Measurements from ENCODE around the gene MAP3K21.

MAP3K21 gene

DNA sequence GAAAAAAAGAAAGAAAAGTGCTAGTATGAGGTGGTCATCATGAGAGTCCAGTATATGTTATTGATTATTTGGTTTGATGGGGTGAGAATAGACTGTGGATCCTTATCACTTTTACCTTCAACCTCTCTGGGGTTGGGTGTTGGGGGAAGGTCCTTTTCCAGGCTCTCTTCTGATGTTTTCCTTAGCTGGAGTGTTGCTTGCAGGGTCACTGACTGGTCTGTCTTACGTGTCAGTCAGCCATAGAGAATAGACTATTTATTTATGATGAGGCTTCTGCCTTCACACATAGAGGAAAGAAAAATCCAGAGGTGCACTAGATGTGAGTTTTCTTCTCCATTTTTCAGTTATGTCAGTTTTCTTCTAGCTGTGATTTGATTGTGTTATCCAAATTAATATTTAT is 36.5 kb downstream of the MAP3K21 start:
- H3K79me2 ChIP-seq (ENCODE audit: control insufficient read depth, insufficient read depth, low read length, poor library complexity), result no peaks in the 10 kb centered on the region
- H2AK5ac ChIP-seq (ENCODE audit: low read length), result no peak overlapping the region
- H3K4me3 ChIP-seq (ENCODE audit: low read depth, low read length), result no peak overlapping the region
- H4K12ac ChIP-seq (ENCODE audit: low read depth, low read length), result no peak overlapping the region
- H3K14ac ChIP-seq (ENCODE audit: low read length), result no peak overlapping the region
- no peak overlapping the region for H4K8ac ChIP-seq (ENCODE audit: low read depth, low read length)
- no peak overlapping the region for H2AFZ ChIP-seq (ENCODE audit: insufficient read depth, low read length, poor library complexity)
- H3K27ac ChIP-seq (ENCODE audit: low read depth, low read length), result no peak overlapping the region
- H3K79me1 ChIP-seq (ENCODE audit: low read length), result no peaks in the 10 kb centered on the region
- H3K9me3 ChIP-seq (ENCODE audit: insufficient read depth, low read depth, low read length), result no peaks in the 10 kb centered on the region
- no CpG with 5 or more reads among the region's 1 CpG for WGBS (ENCODE audit: extremely low coverage, insufficient coverage, insufficient read length)
- no peak overlapping the region for H4K91ac ChIP-seq (ENCODE audit: low read depth, low read length)
- H2BK120ac ChIP-seq (ENCODE audit: insufficient read depth, low read length, poor library complexity), result no peak overlapping the region
- DNase-seq, result no peak
- no peak overlapping the region for H2BK5ac ChIP-seq (ENCODE audit: low read depth, low read length, poor library complexity)
- H3K4ac ChIP-seq (ENCODE audit: low read depth, low read length), result no peak overlapping the region
- H2BK12ac ChIP-seq (ENCODE audit: low read length), result no peak overlapping the region
- no peak overlapping the region for H3K4me2 ChIP-seq (ENCODE audit: low read length)
- H3K27me3 ChIP-seq (ENCODE audit: insufficient read depth, low read length), result no peaks in the 10 kb centered on the region
- no peak overlapping the region for H3K18ac ChIP-seq (ENCODE audit: low read length)
- H3K9ac ChIP-seq (ENCODE audit: low read length), result no peak overlapping the region
- peaks cover 3 to 4% of the 10 kb centered on the region in 2 experiments for H3K4me1 ChIP-seq (ENCODE audit: control insufficient read depth in 1 of 2, insufficient read depth in 2 of 2, low read length in 2 of 2)
- no peaks in the 10 kb centered on the region for H3K36me3 ChIP-seq (ENCODE audit: control insufficient read depth in 1 of 2, insufficient read depth in 2 of 2, low read length in 2 of 2)
- H3K23ac ChIP-seq (ENCODE audit: low read length), result no peak overlapping the region

DNA sequence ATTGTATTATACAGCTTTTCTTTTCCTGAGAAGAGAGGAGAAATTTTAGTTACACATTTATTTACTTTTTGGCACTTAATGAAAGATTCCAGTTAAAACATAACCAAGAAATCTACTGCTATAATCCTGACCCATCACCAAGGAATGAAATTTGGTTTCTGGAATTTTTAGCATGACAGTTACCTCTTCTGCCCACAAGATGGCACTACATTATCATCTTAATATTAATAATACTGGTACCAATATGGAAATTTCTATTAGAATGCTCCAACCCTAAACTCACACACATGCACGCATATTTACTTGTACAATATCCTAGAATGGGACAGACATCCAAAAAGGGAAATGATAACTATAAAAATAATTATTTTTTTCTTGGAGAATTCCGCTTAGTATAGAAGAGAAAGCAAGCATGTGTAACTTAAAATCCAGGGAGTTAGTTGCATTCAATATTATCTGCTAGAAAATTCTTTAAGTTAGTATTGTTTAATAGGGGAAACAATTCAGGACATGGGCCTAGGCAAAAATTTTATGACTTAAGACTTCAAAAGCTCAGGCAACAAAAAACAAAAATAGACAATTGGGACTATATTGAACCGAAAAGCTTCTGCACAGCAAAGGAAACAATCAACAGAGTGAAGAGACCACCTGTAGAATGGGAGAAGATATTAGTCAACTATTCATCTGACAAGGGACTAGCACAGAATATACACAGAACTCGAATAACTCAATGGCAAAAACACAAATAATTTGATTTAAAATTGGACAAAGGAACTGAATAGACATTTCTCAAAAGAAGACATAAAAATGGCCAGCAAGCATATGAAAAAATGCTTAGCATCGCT is 37.4 kb downstream of the MAP3K21 start:
- H2BK5ac ChIP-seq (ENCODE audit: low read depth, low read length, poor library complexity), result no peak overlapping the region
- H4K91ac ChIP-seq (ENCODE audit: low read depth, low read length), result no peak overlapping the region
- H2AK5ac ChIP-seq (ENCODE audit: low read length), result no peak overlapping the region
- H3K14ac ChIP-seq (ENCODE audit: low read length), result no peak overlapping the region
- H3K4me3 ChIP-seq (ENCODE audit: low read depth, low read length), result no peak overlapping the region
- no peak overlapping the region for H4K8ac ChIP-seq (ENCODE audit: low read depth, low read length)
- no peak overlapping the region for H3K27ac ChIP-seq (ENCODE audit: low read depth, low read length)
- no peak overlapping the region for H3K9ac ChIP-seq (ENCODE audit: low read length)
- no CpG with 5 or more reads among the region's 5 CpGs for WGBS (ENCODE audit: extremely low coverage, insufficient coverage, insufficient read length)
- H3K23ac ChIP-seq (ENCODE audit: low read length), result no peak overlapping the region
- H2BK12ac ChIP-seq (ENCODE audit: low read length), result no peak overlapping the region
- H3K4me1 ChIP-seq (ENCODE audit: control insufficient read depth in 1 of 2, insufficient read depth in 2 of 2, low read length in 2 of 2), result peaks cover 3 to 4% of the 10 kb centered on the region in 2 experiments
- H3K18ac ChIP-seq (ENCODE audit: low read length), result no peak overlapping the region
- H2BK120ac ChIP-seq (ENCODE audit: insufficient read depth, low read length, poor library complexity), result no peak overlapping the region
- H3K4me2 ChIP-seq (ENCODE audit: low read length), result no peak overlapping the region
- H3K27me3 ChIP-seq (ENCODE audit: insufficient read depth, low read length), result no peaks in the 10 kb centered on the region
- no peaks in the 10 kb centered on the region for H3K79me2 ChIP-seq (ENCODE audit: control insufficient read depth, insufficient read depth, low read length, poor library complexity)
- no peak overlapping the region for H3K4ac ChIP-seq (ENCODE audit: low read depth, low read length)
- no peak overlapping the region for H2AFZ ChIP-seq (ENCODE audit: insufficient read depth, low read length, poor library complexity)
- H3K36me3 ChIP-seq (ENCODE audit: control insufficient read depth in 1 of 2, insufficient read depth in 2 of 2, low read length in 2 of 2), result no peaks in the 10 kb centered on the region
- H3K9me3 ChIP-seq (ENCODE audit: insufficient read depth, low read depth, low read length), result no peaks in the 10 kb centered on the region
- no peak overlapping the region for H4K12ac ChIP-seq (ENCODE audit: low read depth, low read length)
- DNase-seq, result peak in 1 of 2 donors; percentile 62
- H3K79me1 ChIP-seq (ENCODE audit: low read length), result no peaks in the 10 kb centered on the region

DNA sequence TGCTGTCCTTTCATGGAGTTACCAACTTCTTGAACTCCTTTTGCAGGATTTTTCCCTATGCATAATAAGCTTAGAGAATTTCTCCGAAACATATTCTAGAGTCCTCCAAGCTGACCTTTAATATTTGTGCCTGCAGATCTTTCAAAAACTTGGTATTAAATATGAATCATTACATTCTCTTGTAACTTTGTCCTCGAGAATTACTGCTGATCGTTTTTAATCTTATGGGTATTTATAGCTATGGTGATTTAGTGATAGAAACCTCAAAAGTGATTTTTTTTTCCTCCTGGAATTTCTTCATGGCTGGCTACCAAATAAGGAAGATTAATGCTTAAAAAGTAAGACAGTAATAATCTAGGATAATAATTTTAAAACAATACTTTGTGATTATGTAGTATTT is 39.1 kb downstream of the MAP3K21 start:
- no peak overlapping the region for H4K12ac ChIP-seq (ENCODE audit: low read depth, low read length)
- H3K23ac ChIP-seq (ENCODE audit: low read length), result no peak overlapping the region
- no peaks in the 10 kb centered on the region for H3K79me1 ChIP-seq (ENCODE audit: low read length)
- no peak overlapping the region for H2BK120ac ChIP-seq (ENCODE audit: insufficient read depth, low read length, poor library complexity)
- no peaks in the 10 kb centered on the region for H3K79me2 ChIP-seq (ENCODE audit: control insufficient read depth, insufficient read depth, low read length, poor library complexity)
- no peak overlapping the region for H2AK5ac ChIP-seq (ENCODE audit: low read length)
- H3K9me3 ChIP-seq (ENCODE audit: insufficient read depth, low read depth, low read length), result no peaks in the 10 kb centered on the region
- no peak overlapping the region for H2BK5ac ChIP-seq (ENCODE audit: low read depth, low read length, poor library complexity)
- H3K4me3 ChIP-seq (ENCODE audit: low read depth, low read length), result no peak overlapping the region
- no peak overlapping the region for H3K4me2 ChIP-seq (ENCODE audit: low read length)
- H3K27me3 ChIP-seq (ENCODE audit: insufficient read depth, low read length), result no peaks in the 10 kb centered on the region
- H3K14ac ChIP-seq (ENCODE audit: low read length), result no peak overlapping the region
- no CpG with 5 or more reads among the region's 3 CpGs for WGBS (ENCODE audit: extremely low coverage, insufficient coverage, insufficient read length)
- H4K91ac ChIP-seq (ENCODE audit: low read depth, low read length), result no peak overlapping the region
- no peak overlapping the region for H2BK12ac ChIP-seq (ENCODE audit: low read length)
- no peaks in the 10 kb centered on the region for H3K36me3 ChIP-seq (ENCODE audit: control insufficient read depth in 1 of 2, insufficient read depth in 2 of 2, low read length in 2 of 2)
- H3K4me1 ChIP-seq (ENCODE audit: control insufficient read depth in 1 of 2, insufficient read depth in 2 of 2, low read length in 2 of 2), result peaks cover 3 to 4% of the 10 kb centered on the region in 2 experiments
- H3K4ac ChIP-seq (ENCODE audit: low read depth, low read length), result no peak overlapping the region
- H3K18ac ChIP-seq (ENCODE audit: low read length), result no peak overlapping the region
- no peak overlapping the region for H2AFZ ChIP-seq (ENCODE audit: insufficient read depth, low read length, poor library complexity)
- H4K8ac ChIP-seq (ENCODE audit: low read depth, low read length), result no peak overlapping the region
- DNase-seq, result no peak
- H3K27ac ChIP-seq (ENCODE audit: low read depth, low read length), result no peak overlapping the region
- H3K9ac ChIP-seq (ENCODE audit: low read length), result no peak overlapping the region

DNA sequence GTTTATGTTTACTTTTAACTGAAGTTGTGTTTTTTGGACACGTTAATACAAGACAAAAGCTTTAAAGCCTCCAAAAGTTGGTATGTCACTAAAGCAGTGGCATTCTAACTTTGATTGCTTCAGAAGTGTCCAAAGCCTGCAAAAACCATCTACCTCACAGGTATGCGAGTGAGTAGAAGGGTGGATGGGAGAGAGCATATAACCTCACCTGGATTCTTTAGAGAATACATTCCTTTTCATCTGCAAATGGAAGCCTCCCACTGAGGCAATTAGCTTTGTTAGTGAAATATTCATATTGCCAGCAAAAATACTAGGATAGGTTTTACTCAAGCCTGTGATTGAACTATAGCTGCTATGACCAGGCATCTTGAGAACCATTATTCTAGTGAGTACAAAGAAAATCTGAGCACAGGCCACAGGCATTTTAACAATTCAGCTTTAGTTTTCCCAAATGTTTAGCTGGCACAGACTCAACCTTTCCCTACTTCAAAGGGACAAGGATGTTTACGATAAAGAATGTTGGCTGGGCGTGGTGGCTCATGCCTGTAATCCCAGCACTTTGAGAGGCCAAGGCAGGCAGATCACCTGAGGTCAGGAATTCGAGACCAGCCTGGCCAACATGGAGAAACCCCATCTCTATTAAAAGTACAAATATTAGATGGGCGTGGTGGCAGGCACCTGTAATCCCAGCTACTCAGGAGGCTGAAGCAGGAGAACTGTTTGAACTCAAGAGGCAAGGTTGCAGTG is 39.7 kb downstream of the MAP3K21 start:
- DNase-seq, result peak; percentile 24 to 34
- H3K27ac ChIP-seq (ENCODE audit: low read depth, low read length), result no peak overlapping the region

More for the DNA sequence above, 39.7 kb downstream of the MAP3K21 start:
- no peaks in the 10 kb centered on the region for H3K27me3 ChIP-seq (ENCODE audit: insufficient read depth, low read length)
- no peaks in the 10 kb centered on the region for H3K79me1 ChIP-seq (ENCODE audit: low read length)
- H3K4me3 ChIP-seq (ENCODE audit: low read depth, low read length), result no peak overlapping the region
- H3K4ac ChIP-seq (ENCODE audit: low read depth, low read length), result no peak overlapping the region
- H3K79me2 ChIP-seq (ENCODE audit: control insufficient read depth, insufficient read depth, low read length, poor library complexity), result no peaks in the 10 kb centered on the region
- no peak overlapping the region for H4K12ac ChIP-seq (ENCODE audit: low read depth, low read length)
- H3K4me1 ChIP-seq (ENCODE audit: control insufficient read depth in 1 of 2, insufficient read depth in 2 of 2, low read length in 2 of 2), result peaks cover 3 to 4% of the 10 kb centered on the region in 2 experiments
- no peak overlapping the region for H2AFZ ChIP-seq (ENCODE audit: insufficient read depth, low read length, poor library complexity)
- no peak overlapping the region for H3K9ac ChIP-seq (ENCODE audit: low read length)
- no peak overlapping the region for H2BK5ac ChIP-seq (ENCODE audit: low read depth, low read length, poor library complexity)
- no peak overlapping the region for H2BK120ac ChIP-seq (ENCODE audit: insufficient read depth, low read length, poor library complexity)
- no peak overlapping the region for H4K8ac ChIP-seq (ENCODE audit: low read depth, low read length)
- no peak overlapping the region for H2AK5ac ChIP-seq (ENCODE audit: low read length)
- no peak overlapping the region for H3K18ac ChIP-seq (ENCODE audit: low read length)
- WGBS (ENCODE audit: extremely low coverage, insufficient coverage, insufficient read length), result no CpG with 5 or more reads among the region's 6 CpGs
- H3K23ac ChIP-seq (ENCODE audit: low read length), result no peak overlapping the region
- H4K91ac ChIP-seq (ENCODE audit: low read depth, low read length), result no peak overlapping the region
- no peak overlapping the region for H2BK12ac ChIP-seq (ENCODE audit: low read length)
- no peaks in the 10 kb centered on the region for H3K36me3 ChIP-seq (ENCODE audit: control insufficient read depth in 1 of 2, insufficient read depth in 2 of 2, low read length in 2 of 2)
- H3K14ac ChIP-seq (ENCODE audit: low read length), result no peak overlapping the region
- no peak overlapping the region for H3K4me2 ChIP-seq (ENCODE audit: low read length)
- H3K9me3 ChIP-seq (ENCODE audit: insufficient read depth, low read depth, low read length), result no peaks in the 10 kb centered on the region
